ENCODE data around the gene RPRD1B.

Gene RPRD1B

GRCh38 chr20:38055294-38055693 is 21.7 kb downstream of the RPRD1B start:
- peaks cover 20% of the 10 kb centered on the region for H3K4me1 ChIP-seq (ENCODE audit: low read length)
- H2AFZ ChIP-seq (ENCODE audit: low read length): no peak overlapping the region
- no peak for DNase-seq
- H3K4me2 ChIP-seq (ENCODE audit: low read depth, low read length): no peak overlapping the region
- H3K9me3 ChIP-seq (replicated peaks; ENCODE audit: insufficient read depth, low read length): no peaks in the 10 kb centered on the region
- H3K79me2 ChIP-seq (ENCODE audit: low read length): peaks cover 89% of the 10 kb centered on the region
- H3K4me3 ChIP-seq (ENCODE audit: low read length): no peak overlapping the region
- no peak overlapping the region for H3K27ac ChIP-seq (ENCODE audit: low read length)
- H3K36me3 ChIP-seq (replicated peaks; ENCODE audit: insufficient read depth, low read length): peaks cover 10% of the 10 kb centered on the region
- 0 out of 2 replicates have a peak, but pooled peaks cover 1% of the 10 kb centered on the region for H3F3A ChIP-seq (ENCODE audit: insufficient read depth, low read length)
- H4K20me1 ChIP-seq (ENCODE audit: insufficient read depth, low read length): no peaks in the 10 kb centered on the region
- no peak for TF ChIP-seq CTCF (IDR thresholded peaks at IDR 0.05; ENCODE audit: low read length)
- no peak for TF ChIP-seq EZH2phosphoT487 (IDR thresholded peaks at IDR 0.05; ENCODE audit: low read length)
- no peak for TF ChIP-seq EZH2 (optimal IDR thresholded peaks at IDR 0.05; ENCODE audit: low read depth, low read length)
- H3K27me3 ChIP-seq (replicated peaks; ENCODE audit: insufficient read depth, low read length): no peaks in the 10 kb centered on the region
- no peaks in the 10 kb centered on the region for H3K9me2 ChIP-seq (replicated peaks; ENCODE audit: insufficient read depth, low read length)
- H3K9ac ChIP-seq (ENCODE audit: low read length): no peak overlapping the region

GRCh38 chr20:38055848-38056247 is 22.3 kb downstream of the RPRD1B start:
- Histone ChIP-seq H3K9me2 (replicated peaks; ENCODE audit: insufficient read depth, low read length) (no peaks in the 10 kb centered on the region), H3K4me3 (ENCODE audit: low read length) (no peak overlapping the region), H3K27ac (ENCODE audit: low read length) (no peak overlapping the region), H3K9me3 (replicated peaks; ENCODE audit: insufficient read depth, low read length) (no peaks in the 10 kb centered on the region), H2AFZ (ENCODE audit: low read length) (no peak overlapping the region), H3K4me2 (ENCODE audit: low read depth, low read length) (no peak overlapping the region), H3K4me1 (ENCODE audit: low read length) (peaks cover 20% of the 10 kb centered on the region), H3K9ac (ENCODE audit: low read length) (no peak overlapping the region), H3K79me2 (ENCODE audit: low read length) (peaks cover 85% of the 10 kb centered on the region), H3F3A (ENCODE audit: insufficient read depth, low read length) (peaks cover 4% of the 10 kb centered on the region), H3K27me3 (replicated peaks; ENCODE audit: insufficient read depth, low read length) (no peaks in the 10 kb centered on the region), H4K20me1 (ENCODE audit: insufficient read depth, low read length) (no peaks in the 10 kb centered on the region), H3K36me3 (replicated peaks; ENCODE audit: insufficient read depth, low read length) (peaks cover 11% of the 10 kb centered on the region)
- DNase-seq: no peak
- TF ChIP-seq EZH2 (optimal IDR thresholded peaks at IDR 0.05; ENCODE audit: low read depth, low read length) (no peak), EZH2phosphoT487 (IDR thresholded peaks at IDR 0.05; ENCODE audit: low read length) (no peak), CTCF (IDR thresholded peaks at IDR 0.05; ENCODE audit: low read length) (no peak)

- H4K20me1 ChIP-seq (ENCODE audit: insufficient read depth, low read length): no peaks in the 10 kb centered on the region
- peaks cover 5% of the 10 kb centered on the region for H3F3A ChIP-seq (ENCODE audit: insufficient read depth, low read length)
- H3K9me3 ChIP-seq (replicated peaks; ENCODE audit: insufficient read depth, low read length): no peaks in the 10 kb centered on the region
- peaks cover 83% of the 10 kb centered on the region for H3K79me2 ChIP-seq (ENCODE audit: low read length)
- H3K27me3 ChIP-seq (replicated peaks; ENCODE audit: insufficient read depth, low read length): no peaks in the 10 kb centered on the region
- H3K9ac ChIP-seq (ENCODE audit: low read length): no peak overlapping the region
- TF ChIP-seq EZH2phosphoT487 (IDR thresholded peaks at IDR 0.05; ENCODE audit: low read length) (no peak), EZH2 (optimal IDR thresholded peaks at IDR 0.05; ENCODE audit: low read depth, low read length) (no peak), CTCF (IDR thresholded peaks at IDR 0.05; ENCODE audit: low read length) (peak; percentile 89)
- H3K36me3 ChIP-seq (replicated peaks; ENCODE audit: insufficient read depth, low read length): peaks cover 11% of the 10 kb centered on the region
- peaks cover 34% of the 10 kb centered on the region for H3K4me1 ChIP-seq (ENCODE audit: low read length)
- H3K4me3 ChIP-seq (ENCODE audit: low read length): no peak overlapping the region
- no peak overlapping the region for H2AFZ ChIP-seq (ENCODE audit: low read length)
- H3K27ac ChIP-seq (ENCODE audit: low read length): peak overlapping the region; percentile 17; the same call in 1 of the 2 replicates
- peak; percentile 73 for DNase-seq
- H3K4me2 ChIP-seq (ENCODE audit: low read depth, low read length): peak overlapping the region; percentile 68
- no peaks in the 10 kb centered on the region for H3K9me2 ChIP-seq (replicated peaks; ENCODE audit: insufficient read depth, low read length)
These were observed 23.9 kb downstream of the RPRD1B start for GRCh38 chr20:38057351-38057972.
